ENCODE results near the gene RPTOR.
"Not testable (repeated sequence)": the region's sequence is repeated elsewhere in the genome, so short reads cannot be mapped to it uniquely, and the experiment has no call there.

The RPTOR gene

GRCh38 chr17:80544655-80545498, at the start of gene RPTOR:
TSS of gene RPTOR (plus strand) at chr17:80544838. CDS start at chr17:80545630, 792 bp downstream.
- DNase-seq = peak; percentile 58 to 95 (median 89)

- no peak for DNase-seq
These were observed 46.9 kb upstream of the RPTOR start for GRCh38 chr17:80497726-80498241.

- DNase-seq = peak in 2 of 14 donors; percentile 2 to 70
These were observed 46.3 kb upstream of the RPTOR start for GRCh38 chr17:80498242-80498919.

- DNase-seq = no peak
These were observed 45.7 kb upstream of the RPTOR start for GRCh38 chr17:80498920-80499410.

- DNase-seq = no peak
These were observed 45.1 kb upstream of the RPTOR start for GRCh38 chr17:80499560-80499959.

GRCh38 chr17:80499961-80500665, 44.5 kb upstream of the RPTOR start:
- peak in 1 of 14 donors; percentile 25 for DNase-seq

- DNase-seq = no peak
These were observed 42.7 kb upstream of the RPTOR start for GRCh38 chr17:80501741-80502577.

GRCh38 chr17:80502578-80502877, 42.1 kb upstream of the RPTOR start:
- no peak for DNase-seq

GRCh38 chr17:80503031-80503430, 41.6 kb upstream of the RPTOR start:
- no peak for DNase-seq

- DNase-seq = no peak
These were observed 40.7 kb upstream of the RPTOR start for GRCh38 chr17:80503921-80504320.

- DNase-seq = no peak
These were observed 39.8 kb upstream of the RPTOR start for GRCh38 chr17:80504686-80505413.

GRCh38 chr17:80507177-80507576, 37.5 kb upstream of the RPTOR start:
- not testable (repeated sequence) for DNase-seq

GRCh38 chr17:80507965-80508364, 36.7 kb upstream of the RPTOR start:
- no peak for DNase-seq

GRCh38 chr17:80509311-80509710, 35.3 kb upstream of the RPTOR start:
- no peak for DNase-seq

- DNase-seq = no peak
These were observed 34.5 kb upstream of the RPTOR start for GRCh38 chr17:80510132-80510531.

GRCh38 chr17:80510772-80511171, 33.9 kb upstream of the RPTOR start:
- DNase-seq = no peak

- DNase-seq = no peak
These were observed 33.1 kb upstream of the RPTOR start for GRCh38 chr17:80511222-80512180.

- DNase-seq = no peak
These were observed 32.4 kb upstream of the RPTOR start for GRCh38 chr17:80512233-80512632.

GRCh38 chr17:80513201-80513600, 31.4 kb upstream of the RPTOR start:
- DNase-seq = no peak

GRCh38 chr17:80513892-80514291, 30.7 kb upstream of the RPTOR start:
- DNase-seq = no peak

Data from C1 segment of cervical spinal cord (tissue), 14 donors.